Fibroblast of pulmonary artery (primary cell): ENCODE data around the gene LRRC41.

ENCODE experiments used
- DNase-seq: peaks from one replicate; pipeline ENCODE4 v3.0.0-alpha.2; 2010; ENCODE audit warnings: low read depth
- H3K4me3 ChIP-seq: replicated peaks from 2 replicates; pipeline ENCODE4 v1.5.1; 2011; ENCODE audit warnings: low read depth, mild to moderate bottlenecking, control low read depth, low read length, moderate library complexity
- CTCF ChIP-seq: IDR thresholded peaks from 2 replicates; pipeline ENCODE4 v1.5.1; 2011; ENCODE audit warnings: mild to moderate bottlenecking, control low read depth, low read length, inconsistent platforms; ENCODE audit errors: missing control alignments

The LRRC41 gene

GRCh38 chr1:46301808-46302640, 1.4 kb downstream of the LRRC41 start:
- DNase-seq = peak; percentile 58
- TF ChIP-seq CTCF = no peak
- peak overlapping the region; percentile 97 for H3K4me3 ChIP-seq

DNA sequence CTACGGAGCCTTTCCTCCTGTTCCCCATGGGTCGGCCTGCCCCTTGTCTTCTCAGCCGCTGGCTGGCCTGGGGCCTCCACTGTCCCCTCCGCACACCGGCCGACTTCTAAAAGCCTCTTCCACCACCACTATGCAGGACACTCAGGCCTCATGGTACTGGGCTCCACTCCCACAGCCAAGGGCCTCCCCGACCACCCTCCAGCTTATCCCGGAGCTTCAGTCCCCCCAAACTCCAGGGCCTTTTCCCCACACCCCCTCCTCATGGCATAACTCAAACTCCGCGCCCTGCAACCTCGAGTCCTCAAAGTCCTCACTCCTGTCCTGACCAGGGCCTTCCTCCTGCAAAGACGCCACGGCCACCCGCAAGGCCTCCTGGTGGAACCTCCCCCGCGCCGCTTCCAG, 2.0 kb downstream of the LRRC41 start:
- H3K4me3 ChIP-seq = peak overlapping the region; percentile 97
- no peak for TF ChIP-seq CTCF
- DNase-seq = no peak

GRCh38 chr1:46300673-46301405, 2.6 kb downstream of the LRRC41 start:
- H3K4me3 ChIP-seq = peak overlapping the region; percentile 97
- peak; percentile 55 for DNase-seq

DNA sequence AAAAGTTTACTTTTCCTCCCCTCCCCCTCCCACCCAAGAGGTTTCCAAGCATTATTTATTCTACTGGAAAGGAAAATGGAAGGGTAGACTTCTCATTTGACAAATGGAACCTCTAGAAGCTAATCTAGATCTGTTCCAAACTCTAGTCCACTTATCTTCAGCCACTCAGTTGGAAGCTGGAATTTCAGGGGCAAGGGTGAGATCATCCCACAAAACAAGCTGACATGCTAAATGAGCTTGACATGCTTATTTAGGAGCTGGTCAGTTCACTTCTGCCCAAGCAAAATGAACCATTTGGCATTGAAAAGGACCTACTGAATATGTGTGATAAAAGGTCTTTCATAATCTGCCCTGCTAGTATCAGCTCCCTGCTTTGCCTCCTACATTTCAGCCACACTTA, 5.0 kb downstream of the LRRC41 start:
- no peak for TF ChIP-seq CTCF
- no peak overlapping the region for H3K4me3 ChIP-seq
- DNase-seq = no peak

More at GRCh38 chr1:46300673-46301405, 2.6 kb downstream of the LRRC41 start:
- no peak for TF ChIP-seq CTCF

DNA sequence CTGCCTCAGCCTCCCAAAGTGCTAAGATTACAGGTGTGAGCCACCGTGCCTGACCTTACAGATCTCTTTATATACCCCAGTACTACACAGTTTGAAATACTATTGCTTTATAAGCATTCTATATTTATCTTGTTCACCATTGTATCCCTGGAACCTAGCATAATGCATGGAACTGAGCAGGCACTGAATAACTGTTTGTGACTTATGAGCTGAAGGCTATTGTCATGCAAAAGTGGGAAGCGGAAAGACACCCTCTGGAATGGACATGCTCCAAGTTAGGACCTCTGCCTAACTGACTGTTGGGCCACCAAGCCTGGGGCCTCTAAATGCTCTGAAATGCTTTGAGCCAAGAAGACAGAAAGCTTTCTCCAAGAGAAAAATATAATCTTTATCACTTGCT, 8.1 kb downstream of the LRRC41 start:
- no peak overlapping the region for H3K4me3 ChIP-seq
- no peak for TF ChIP-seq CTCF
- DNase-seq = no peak

DNA sequence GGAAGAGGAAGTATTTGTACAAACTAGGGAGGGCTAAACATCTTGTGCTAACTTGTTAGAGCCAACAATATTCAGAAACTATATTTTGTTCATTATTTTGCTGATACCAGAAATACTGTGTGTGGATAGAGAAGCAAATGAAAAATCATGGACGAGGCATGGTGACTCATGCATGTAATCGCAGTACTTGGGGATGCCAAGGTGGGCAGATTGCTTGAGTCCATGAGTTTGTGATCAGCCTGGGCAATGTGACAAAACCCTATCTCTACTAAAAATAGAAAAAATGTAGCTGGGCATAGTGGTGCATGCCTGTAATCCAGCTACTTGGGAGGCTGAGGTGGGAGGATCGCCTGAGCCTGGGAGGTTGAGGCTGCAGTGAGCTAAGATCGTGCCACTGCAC, 13.4 kb downstream of the LRRC41 start:
- H3K4me3 ChIP-seq = no peak overlapping the region
- no peak for TF ChIP-seq CTCF
- no peak for DNase-seq
